IMR-90 (cell line): ENCODE results near the gene LRCOL1.

ENCODE experiments used
- MXI1 ChIP-seq: IDR thresholded peaks from 2 replicates; pipeline ENCODE4 v1.6.1; 2012; ENCODE audit warnings: low read depth, mild to moderate bottlenecking, low read length, moderate library complexity, borderline replicate concordance
- POLR2A ChIP-seq: IDR thresholded peaks from 2 replicates; pipeline ENCODE4 v1.6.1; 2012; ENCODE audit warnings: mild to moderate bottlenecking, low read depth, low read length
- RCOR1 ChIP-seq: IDR thresholded peaks from 2 replicates; pipeline ENCODE4 v1.6.1; 2012; ENCODE audit warnings: mild to moderate bottlenecking, low read length, improper control_type of control experiment; ENCODE audit not compliant: insufficient replicate concordance
- RFX5 ChIP-seq: IDR thresholded peaks from 2 replicates; pipeline ENCODE4 v1.8.0; 2012; ENCODE audit warnings: low read depth, mild to moderate bottlenecking, low read length, moderate library complexity
- TF ChIP-seq, protein P1 (sequence below): conservative IDR thresholded peaks from 2 replicates; pipeline ENCODE4 v1.5.1; 2012; ENCODE audit warnings: mild to moderate bottlenecking, low read depth, low read length, improper control_type of control experiment
- TF ChIP-seq, protein P2 (sequence below): fragments of 150-350 bp; IDR thresholded peaks from 2 replicates; pipeline ENCODE4 v1.6.1; 2016; ENCODE audit warnings: low read depth, mild to moderate bottlenecking, low read length, moderate library complexity, borderline replicate concordance

DNA sequence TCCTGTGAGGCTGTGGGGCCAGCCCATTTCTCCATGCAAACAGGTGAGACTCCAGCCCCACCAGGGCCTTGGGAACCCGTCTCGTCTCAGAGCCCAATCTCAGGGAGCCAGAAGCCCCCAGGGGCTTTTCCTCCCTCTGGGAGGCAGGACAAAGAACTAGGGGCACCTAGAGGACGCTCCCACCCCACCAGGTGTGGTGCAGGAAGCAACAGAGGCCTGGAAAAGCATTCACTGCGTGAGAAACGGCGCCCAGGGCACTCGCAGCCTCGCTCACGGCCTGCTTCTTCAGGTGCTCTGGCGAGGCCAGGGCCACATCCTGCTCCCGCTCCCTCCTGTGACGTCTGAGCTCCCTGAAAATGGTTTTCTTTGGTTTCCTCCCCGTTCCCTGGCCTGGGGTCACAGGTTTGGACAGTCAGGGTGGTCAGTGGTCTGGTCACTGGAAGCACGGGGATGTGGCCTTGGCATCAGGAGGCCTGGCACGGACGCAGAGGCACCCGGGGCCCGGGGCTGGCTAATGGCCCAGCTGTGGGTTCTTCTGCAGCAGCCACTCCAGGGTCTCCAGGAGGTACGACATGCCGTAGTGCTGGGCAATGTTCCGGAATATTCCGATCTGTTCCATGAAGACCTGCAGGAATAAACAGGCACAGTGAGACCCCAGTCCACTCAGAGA lies 13.9 kb upstream of the LRCOL1 start:
- TF ChIP-seq, protein P1, sequence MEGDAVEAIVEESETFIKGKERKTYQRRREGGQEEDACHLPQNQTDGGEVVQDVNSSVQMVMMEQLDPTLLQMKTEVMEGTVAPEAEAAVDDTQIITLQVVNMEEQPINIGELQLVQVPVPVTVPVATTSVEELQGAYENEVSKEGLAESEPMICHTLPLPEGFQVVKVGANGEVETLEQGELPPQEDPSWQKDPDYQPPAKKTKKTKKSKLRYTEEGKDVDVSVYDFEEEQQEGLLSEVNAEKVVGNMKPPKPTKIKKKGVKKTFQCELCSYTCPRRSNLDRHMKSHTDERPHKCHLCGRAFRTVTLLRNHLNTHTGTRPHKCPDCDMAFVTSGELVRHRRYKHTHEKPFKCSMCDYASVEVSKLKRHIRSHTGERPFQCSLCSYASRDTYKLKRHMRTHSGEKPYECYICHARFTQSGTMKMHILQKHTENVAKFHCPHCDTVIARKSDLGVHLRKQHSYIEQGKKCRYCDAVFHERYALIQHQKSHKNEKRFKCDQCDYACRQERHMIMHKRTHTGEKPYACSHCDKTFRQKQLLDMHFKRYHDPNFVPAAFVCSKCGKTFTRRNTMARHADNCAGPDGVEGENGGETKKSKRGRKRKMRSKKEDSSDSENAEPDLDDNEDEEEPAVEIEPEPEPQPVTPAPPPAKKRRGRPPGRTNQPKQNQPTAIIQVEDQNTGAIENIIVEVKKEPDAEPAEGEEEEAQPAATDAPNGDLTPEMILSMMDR = no peak
- TF ChIP-seq MXI1 = no peak
- TF ChIP-seq, protein P2, sequence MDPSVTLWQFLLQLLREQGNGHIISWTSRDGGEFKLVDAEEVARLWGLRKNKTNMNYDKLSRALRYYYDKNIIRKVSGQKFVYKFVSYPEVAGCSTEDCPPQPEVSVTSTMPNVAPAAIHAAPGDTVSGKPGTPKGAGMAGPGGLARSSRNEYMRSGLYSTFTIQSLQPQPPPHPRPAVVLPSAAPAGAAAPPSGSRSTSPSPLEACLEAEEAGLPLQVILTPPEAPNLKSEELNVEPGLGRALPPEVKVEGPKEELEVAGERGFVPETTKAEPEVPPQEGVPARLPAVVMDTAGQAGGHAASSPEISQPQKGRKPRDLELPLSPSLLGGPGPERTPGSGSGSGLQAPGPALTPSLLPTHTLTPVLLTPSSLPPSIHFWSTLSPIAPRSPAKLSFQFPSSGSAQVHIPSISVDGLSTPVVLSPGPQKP = no peak
- TF ChIP-seq POLR2A = no peak
- TF ChIP-seq RFX5 = no peak
- no peak for TF ChIP-seq RCOR1
